Psoas muscle (tissue), 8 donors: ENCODE measurements around the gene ZNF831. TPM values are rescaled to one million over a fixed set of nuclear protein-coding genes. Genes with fewer than 3 reads are reported as not detected.

Experiments used
- ATAC-seq, 4 donors: fragments of 200-7000 bp; cut with Tn5 transposase; one replicate each; pipeline ENCODE4 v1.9.1; 2020; ENCODE audit warnings: moderate library complexity in 3 of 4, mild to moderate bottlenecking in 2 of 4
- DNase-seq, 2 donors: peaks; one replicate each; pipeline ENCODE4 v3.0.0-alpha.2; 2020
- H3K27ac ChIP-seq: fragments of 200-600 bp; one replicate; pipeline ENCODE4 v1.8.0; 2022
- H3K27me3 ChIP-seq, 3 donors: fragments of 200-600 bp in 1 of 3; one replicate each; pipeline versions ENCODE4 v1.6.1 to v1.8.0; 2013 to 2022; ENCODE audit warnings: low read length in 2 of 3, mild to moderate bottlenecking in 2 of 3, moderate library complexity in 1 of 3; ENCODE audit not compliant: insufficient read depth in 3 of 3
- H3K36me3 ChIP-seq, 2 donors: fragments of 200-600 bp in 1 of 2; one replicate each; pipeline versions ENCODE4 v1.6.1 to v1.8.0; 2013 to 2022; ENCODE audit warnings: low read depth in 1 of 2, mild to moderate bottlenecking in 1 of 2, moderate library complexity in 1 of 2; ENCODE audit not compliant: insufficient read depth in 1 of 2
- H3K4me1 ChIP-seq: fragments of 200-600 bp; one replicate; pipeline ENCODE4 v1.8.0; 2022
- H3K4me3 ChIP-seq: fragments of 200-600 bp; one replicate; pipeline ENCODE4 v1.8.0; 2022; ENCODE audit warnings: mild to moderate bottlenecking
- H3K9me3 ChIP-seq: fragments of 200-600 bp; one replicate; pipeline ENCODE4 v1.8.0; 2022
- WGBS, 3 donors: extraction: QIAGEN DNeasy Blood & Tissue Kit; methylation state at CpG; one replicate each; pipeline versions ENCODE4 v1.1.6 to v1.1.7; 2013; 5-methylcytosine and 5-hydroxymethylcytosine counted together
- intact Hi-C, 2 donors: fragments of 100-400 bp; cut with DNase I; formaldehyde crosslinking; loops; one replicate each; pipeline versions ENCODE4 v1.11.0 to v1.14.2; 2022
- polyA plus RNA-seq, 3 donors: library from polyadenylated mRNA; stranded (reverse); fragments of 200-250 nt; gene quantifications; one replicate each; pipeline ENCODE4 v1.2.3, GENCODE V29; 2013
- total RNA-seq, 4 donors: library from RNA; stranded (reverse); fragmentation: NEBNext Ultra II Directional in 2 of 4; extraction: Animal tissue kit (Norgen Biotek cat#: 25700) in 2 of 4; gene quantifications; one replicate each; pipeline versions ENCODE4 v1.2.1 to v1.2.4, GENCODE V29; 2021 to 2023
- TF ChIP-seq, protein P1 (sequence below): fragments of 200-600 bp; IDR thresholded peaks from one replicate; pipeline ENCODE4 v1.8.0; 2022; ENCODE audit warnings: antibody characterized with exemption
- donor health status: healthy with polysubstance abuse.
- donor health status: DM: no; HTN: no; CAD: no; lungs with moderate emphysema.
- donor health status: Bipolar disorder and iron deficiency.
- donor health status: healthy.
- donor health status: DM: yes; HTN: yes; CAD: no.
- donor health status: DM: no; HTN: no; CAD: no.
- donor health status: DM: no; HTN: no; CAD: no.
- donor health status: DM: yes; HTN: yes; CAD: no.

ZNF831 gene
- total and polyA plus RNA-seq, 7 donors: 0.01 to 0.08 (median 0.03) TPM; not detected in 1

- H3K27ac ChIP-seq: no peak overlapping the region
- no peak for ATAC-seq
- H3K4me1 ChIP-seq: no peaks in the 10 kb centered on the region
- no peaks in the 10 kb centered on the region for H3K36me3 ChIP-seq
- intact Hi-C loops: no loop called here
- 87 to 90% (median 88%) methylated on average over 6 of the region's 6 CpGs for WGBS, 3 donors
- no peaks in the 10 kb centered on the region for H3K27me3 ChIP-seq
- TF ChIP-seq, protein P1, sequence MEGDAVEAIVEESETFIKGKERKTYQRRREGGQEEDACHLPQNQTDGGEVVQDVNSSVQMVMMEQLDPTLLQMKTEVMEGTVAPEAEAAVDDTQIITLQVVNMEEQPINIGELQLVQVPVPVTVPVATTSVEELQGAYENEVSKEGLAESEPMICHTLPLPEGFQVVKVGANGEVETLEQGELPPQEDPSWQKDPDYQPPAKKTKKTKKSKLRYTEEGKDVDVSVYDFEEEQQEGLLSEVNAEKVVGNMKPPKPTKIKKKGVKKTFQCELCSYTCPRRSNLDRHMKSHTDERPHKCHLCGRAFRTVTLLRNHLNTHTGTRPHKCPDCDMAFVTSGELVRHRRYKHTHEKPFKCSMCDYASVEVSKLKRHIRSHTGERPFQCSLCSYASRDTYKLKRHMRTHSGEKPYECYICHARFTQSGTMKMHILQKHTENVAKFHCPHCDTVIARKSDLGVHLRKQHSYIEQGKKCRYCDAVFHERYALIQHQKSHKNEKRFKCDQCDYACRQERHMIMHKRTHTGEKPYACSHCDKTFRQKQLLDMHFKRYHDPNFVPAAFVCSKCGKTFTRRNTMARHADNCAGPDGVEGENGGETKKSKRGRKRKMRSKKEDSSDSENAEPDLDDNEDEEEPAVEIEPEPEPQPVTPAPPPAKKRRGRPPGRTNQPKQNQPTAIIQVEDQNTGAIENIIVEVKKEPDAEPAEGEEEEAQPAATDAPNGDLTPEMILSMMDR: no peak
- no peak for DNase-seq
- H3K9me3 ChIP-seq: no peaks in the 10 kb centered on the region
- no peak overlapping the region for H3K4me3 ChIP-seq
These were observed 35.8 kb upstream of the ZNF831 start for GRCh38 chr20:59127839-59128238.

DNA sequence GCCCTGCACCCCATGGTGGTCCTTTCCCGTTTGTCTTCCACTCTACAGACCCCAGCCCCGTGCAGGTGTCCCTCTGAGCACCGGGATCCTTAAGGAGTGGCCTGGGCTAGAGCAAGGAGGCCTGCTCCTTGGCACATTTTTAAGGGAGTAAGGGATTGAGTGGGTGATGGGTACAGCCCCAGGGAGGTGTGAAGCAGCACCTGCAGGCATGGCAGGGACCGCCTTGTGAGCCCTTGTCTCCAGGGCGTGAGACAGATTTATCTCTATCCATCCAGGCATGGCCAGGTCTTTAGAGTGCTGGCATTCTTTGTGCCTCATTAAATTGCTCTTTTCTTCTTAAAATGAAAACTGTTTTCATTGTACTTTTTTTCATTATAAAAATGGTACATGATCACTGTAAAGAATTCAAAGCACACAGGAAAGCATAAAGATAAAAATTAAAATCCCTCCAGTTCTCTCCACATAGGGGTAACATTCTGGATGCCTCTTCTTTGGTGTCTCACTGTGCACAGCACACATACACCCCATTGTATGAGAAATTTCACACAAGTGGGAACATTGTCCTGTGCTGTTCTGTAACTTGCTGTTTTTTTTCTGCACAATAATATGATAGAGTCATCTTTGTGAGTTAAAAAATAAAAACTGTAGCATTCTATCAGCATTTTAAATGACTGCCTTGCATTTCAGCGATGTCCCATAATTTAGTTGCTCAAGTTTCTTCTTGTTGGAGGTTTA, 31.9 kb upstream of the ZNF831 start:
- 79 to 82% (median 82%) methylated on average over 6 of the region's 6 CpGs for WGBS, 3 donors
- no peak for DNase-seq
- intact Hi-C loops: no loop called here
- Histone ChIP-seq H3K27ac (no peak overlapping the region), H3K27me3 (no peaks in the 10 kb centered on the region), H3K4me1 (no peaks in the 10 kb centered on the region), H3K4me3 (no peak overlapping the region), H3K9me3 (no peaks in the 10 kb centered on the region), H3K36me3 (no peaks in the 10 kb centered on the region)
- TF ChIP-seq, protein P1: no peak
- ATAC-seq: no peak

- H3K27ac ChIP-seq: no peak overlapping the region
- WGBS, 3 donors: 65 to 76% (median 70%) methylated on average over 5 of the region's 5 CpGs
- DNase-seq (no peak), ATAC-seq (no peak)
- TF ChIP-seq, protein P1: no peak
- H3K4me1 ChIP-seq: peaks cover 5% of the 10 kb centered on the region
- intact Hi-C loops: no loop called here
- no peaks in the 10 kb centered on the region for H3K36me3 ChIP-seq
- no peak overlapping the region for H3K4me3 ChIP-seq
- H3K27me3 ChIP-seq: no peaks in the 10 kb centered on the region
- no peaks in the 10 kb centered on the region for H3K9me3 ChIP-seq
These were observed 29.4 kb upstream of the ZNF831 start for GRCh38 chr20:59134182-59134581.

DNA sequence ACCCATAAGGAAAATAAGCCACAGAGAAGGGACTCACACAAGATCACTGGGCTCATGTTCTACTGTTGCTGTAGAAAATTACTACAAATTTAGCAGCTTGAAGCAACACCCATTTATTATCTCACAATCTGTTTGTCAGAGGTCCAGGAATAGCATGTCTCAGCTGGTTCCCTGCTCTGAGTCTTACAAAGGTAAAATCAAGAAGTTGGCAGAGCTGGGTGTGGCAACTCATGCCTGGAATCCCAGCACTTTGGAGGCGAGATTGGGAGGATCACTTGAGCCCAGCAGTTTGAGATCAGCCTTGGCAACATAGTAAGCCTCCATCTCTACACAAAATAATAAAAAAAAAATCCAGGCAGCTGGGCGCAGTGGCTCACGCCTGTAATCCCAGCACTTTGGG, 28.5 kb upstream of the ZNF831 start:
- DNase-seq (no peak), ATAC-seq (no peak)
- no peaks in the 10 kb centered on the region for H3K27me3 ChIP-seq
- H3K36me3 ChIP-seq: no peaks in the 10 kb centered on the region
- no peak overlapping the region for H3K27ac ChIP-seq
- H3K4me1 ChIP-seq: peaks cover 5% of the 10 kb centered on the region
- WGBS, 3 donors: 72 to 84% (median 76%) methylated on average over 3 of the region's 3 CpGs
- intact Hi-C loops: no loop called here
- TF ChIP-seq, protein P1: no peak
- no peak overlapping the region for H3K4me3 ChIP-seq
- H3K9me3 ChIP-seq: no peaks in the 10 kb centered on the region

- TF ChIP-seq, protein P1: no peak
- intact Hi-C loops: no loop called here
- H3K4me3 ChIP-seq: no peak overlapping the region
- no peak for ATAC-seq
- no peaks in the 10 kb centered on the region for H3K36me3 ChIP-seq
- H3K27ac ChIP-seq: no peak overlapping the region
- no peaks in the 10 kb centered on the region for H3K27me3 ChIP-seq
- H3K9me3 ChIP-seq: no peaks in the 10 kb centered on the region
- 73 to 89% (median 78%) methylated on average over 3 of the region's 3 CpGs for WGBS, 3 donors
- DNase-seq: no peak
- peaks cover 5% of the 10 kb centered on the region for H3K4me1 ChIP-seq
These were observed 27.6 kb upstream of the ZNF831 start for GRCh38 chr20:59136027-59136426.
